GM18870 (cell line): ENCODE data around the gene POU4F1.

Experiments
- ATAC-seq: cut with Tn5 transposase; IDR thresholded peaks from one replicate; pipeline ENCODE4 v1.9.1; 2021; ENCODE audit warnings: moderate library complexity; ENCODE audit not compliant: unreplicated experiment

The POU4F1 gene

GRCh38 chr13:78593652-78594455 lies 9.5 kb downstream of the POU4F1 start:
- no peak for ATAC-seq

DNA sequence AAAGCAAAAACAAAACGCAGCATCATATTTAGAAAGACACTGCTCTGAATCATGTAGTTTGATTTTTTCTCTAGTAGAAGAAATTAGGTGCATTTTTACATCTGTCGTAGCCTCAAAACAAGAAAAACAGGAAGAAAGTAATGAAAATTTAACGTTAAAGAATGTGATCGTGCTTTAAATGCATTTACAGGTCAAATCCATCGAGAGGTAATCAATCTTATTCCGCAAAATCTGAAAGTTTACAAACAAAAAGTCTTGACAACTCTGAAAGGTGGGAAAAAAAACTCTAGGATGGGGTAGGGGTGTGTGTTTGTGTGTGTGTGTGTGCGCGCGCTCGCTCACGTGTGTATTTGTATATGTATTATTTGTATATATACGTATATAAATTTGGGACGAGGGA lies 10.2 kb downstream of the POU4F1 start:
- ATAC-seq = no peak

DNA sequence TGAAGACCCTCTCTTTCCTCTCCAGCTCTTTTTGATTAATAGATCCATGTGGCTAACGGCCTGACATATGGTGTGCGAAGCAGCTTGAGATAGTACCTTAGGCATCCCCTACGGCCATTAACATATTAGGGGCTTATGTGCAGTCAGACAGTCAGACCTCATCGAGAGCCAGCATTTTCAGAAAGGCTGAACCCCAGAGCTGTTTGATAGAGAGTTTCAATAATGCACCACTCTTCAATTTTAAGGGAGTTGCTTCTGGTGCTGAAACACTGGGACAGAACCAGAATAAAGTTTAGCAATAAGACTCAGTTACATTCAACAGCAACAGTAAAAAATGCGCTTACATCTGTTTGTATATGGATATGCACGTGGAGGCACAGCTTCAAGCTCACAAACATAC lies 10.8 kb downstream of the POU4F1 start:
- no peak for ATAC-seq

GRCh38 chr13:78589206-78589605 lies 14.1 kb downstream of the POU4F1 start:
- ATAC-seq = no peak

DNA sequence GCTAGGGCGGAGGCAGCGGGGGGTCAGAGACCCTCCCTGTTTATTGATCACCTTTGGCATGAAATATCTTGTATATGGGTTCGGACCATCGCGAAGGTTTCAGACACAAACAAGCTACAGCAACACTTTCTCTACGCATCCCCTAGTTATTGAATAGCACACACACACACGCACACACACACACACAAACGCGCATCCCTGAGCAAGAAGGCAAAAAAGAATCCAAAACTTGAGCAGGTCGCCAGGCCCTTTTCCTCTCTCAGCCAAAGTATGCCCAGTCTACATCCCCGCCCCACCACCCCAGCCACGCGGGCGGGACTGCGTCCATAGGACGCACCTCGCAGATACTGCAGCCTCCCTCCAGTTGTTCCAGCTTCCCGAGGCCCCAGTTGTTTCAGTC lies 16.0 kb downstream of the POU4F1 start:
- no peak for ATAC-seq

- no peak for ATAC-seq
These were observed 16.6 kb downstream of the POU4F1 start for GRCh38 chr13:78586706-78587105.

DNA sequence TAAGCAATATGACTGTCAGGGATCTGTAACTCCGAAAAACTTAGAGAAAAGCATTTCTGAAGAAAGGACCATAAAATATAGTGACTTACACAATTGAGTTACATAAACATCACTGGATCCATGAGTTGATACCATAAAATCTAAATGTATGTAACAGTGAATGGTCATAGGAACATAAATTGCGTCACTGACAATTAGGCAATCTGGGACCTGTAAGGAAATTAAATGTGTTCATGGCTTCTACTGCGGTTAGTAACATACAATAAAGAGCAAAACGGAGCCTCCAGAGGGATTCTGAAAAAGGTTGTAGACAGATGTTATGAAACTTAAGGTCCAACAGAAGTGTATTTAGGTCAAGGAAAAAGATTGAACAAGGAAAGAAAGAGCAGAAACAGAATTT lies 27.1 kb downstream of the POU4F1 start:
- ATAC-seq = no peak

DNA sequence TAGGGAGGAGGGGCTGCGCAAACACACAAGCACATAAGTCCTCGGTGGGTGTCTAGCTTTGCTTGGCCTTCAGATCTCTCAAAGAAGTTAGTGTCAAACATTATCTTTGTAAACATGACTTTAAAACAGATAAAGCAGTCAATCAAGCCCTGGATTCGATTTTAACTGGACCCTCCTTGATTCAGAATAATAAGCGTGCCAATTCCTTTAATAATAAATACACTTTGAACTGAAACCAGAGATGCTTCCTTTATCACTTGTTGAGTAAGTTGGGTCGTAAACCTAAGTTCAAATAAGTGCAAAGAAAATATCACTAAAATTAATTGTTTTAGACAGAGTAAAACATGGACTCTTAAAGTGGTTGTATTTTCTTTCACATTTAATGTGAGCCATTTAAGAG lies 30.9 kb downstream of the POU4F1 start:
- ATAC-seq = no peak

GRCh38 chr13:78569029-78569428 lies 34.3 kb downstream of the POU4F1 start:
- ATAC-seq = no peak

DNA sequence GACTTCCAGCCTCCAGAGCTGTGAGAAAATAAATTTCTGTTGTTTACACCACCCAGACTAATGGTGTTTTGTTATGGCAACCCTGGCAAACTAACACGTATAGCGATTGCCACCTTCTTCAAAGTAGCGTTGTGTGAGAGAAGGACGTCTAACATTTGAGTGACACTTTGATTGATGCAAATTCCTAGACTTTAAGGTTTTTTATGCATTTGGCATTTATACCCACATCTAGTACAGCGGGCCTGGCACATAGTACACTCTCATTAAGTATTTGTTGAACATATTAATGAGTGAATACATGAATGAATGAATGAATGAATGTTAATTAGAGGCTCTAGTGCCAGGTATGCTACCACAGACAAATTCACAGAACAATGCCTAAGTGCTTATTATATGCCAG lies 36.7 kb downstream of the POU4F1 start:
- ATAC-seq = no peak

DNA sequence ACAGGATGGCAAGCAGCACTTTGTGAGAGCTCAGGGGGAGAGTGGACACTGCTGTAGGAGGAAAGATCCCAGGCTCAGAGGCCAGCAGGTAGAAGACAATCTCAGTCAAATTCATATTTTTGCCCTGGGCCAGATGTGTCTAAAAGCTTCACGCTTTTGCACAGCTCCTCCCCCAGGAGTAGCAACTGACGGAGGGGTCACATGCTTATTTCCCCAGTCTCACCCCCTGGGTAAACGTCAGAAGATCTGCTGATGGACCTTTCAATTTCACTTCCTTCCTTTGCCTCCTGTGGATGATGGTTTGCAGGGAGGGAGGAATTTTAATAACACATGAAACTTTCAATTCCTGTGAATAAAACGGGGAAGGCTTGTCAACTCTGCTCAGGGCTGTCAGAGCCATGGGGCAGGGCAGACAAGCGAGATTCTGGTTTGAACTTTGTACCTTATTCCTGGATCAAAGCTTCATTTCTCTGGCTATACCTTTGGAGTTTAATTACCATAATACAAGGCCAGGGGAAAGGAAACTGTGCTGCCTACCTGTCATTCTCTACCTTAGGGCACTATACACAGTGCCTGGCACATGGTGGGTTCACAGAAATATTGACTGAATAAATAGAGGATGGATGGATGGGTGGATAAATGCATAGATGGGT lies 41.0 kb downstream of the POU4F1 start:
- ATAC-seq = no peak
